Caki2 (cell line): ENCODE results near the gene KRTAP10-5. TPM values are rescaled to one million over a fixed set of nuclear protein-coding genes. Genes with fewer than 3 reads are reported as not detected.
"Not testable (repeated sequence)": the region's sequence is repeated elsewhere in the genome, so short reads cannot be mapped to it uniquely, and the experiment has no call there.

Source experiments
- DNase-seq: peaks from one replicate; pipeline ENCODE4 v3.0.0-alpha.2; 2015; ENCODE audit warnings: low read depth
- in situ Hi-C: cut with HindIII; loops from 2 replicates; pipeline ENCODE4 v1.10.0; 2016; ENCODE audit warnings: low sequenced_read_pairs, low pct_unique_long_range_greater_than_20kb, mixed read lengths
- total RNA-seq: library from RNA; depleted of rRNA; stranded (reverse); fragments of >200 nt; shearing (Covaris generic); gene quantifications from 2 replicates; pipeline ENCODE4 v1.2.3, GENCODE V29; 2014; ENCODE audit warnings: low replicate concordance

The KRTAP10-5 gene
- total RNA-seq, 1 experiment from 2014 or later, result not detected

- DNase-seq, result no peak
- in situ Hi-C loops, result no loop called here
These were observed 14.1 kb upstream of the KRTAP10-5 start for GRCh38 chr21:44594406-44594916.

GRCh38 chr21:44593598-44594405 is 13.4 kb upstream of the KRTAP10-5 start:
- no peak for DNase-seq
- in situ Hi-C loops, result no loop called here

- in situ Hi-C loops, result no loop called here
These were observed 12.3 kb upstream of the KRTAP10-5 start, which contains the start of gene KRTAP10-6 for GRCh38 chr21:44592446-44593311. Gene KRTAP10-6 (minus strand): TSS chr21:44592505. CDS start chr21:44592484, 21 bp downstream.

GRCh38 chr21:44591801-44592130 is 11.4 kb upstream of the KRTAP10-5 start:
- in situ Hi-C loops, DNase-seq: not testable (repeated sequence)

More at GRCh38 chr21:44592446-44593311, 12.3 kb upstream of the KRTAP10-5 start, which contains the start of gene KRTAP10-6:
- DNase-seq, result no peak

- in situ Hi-C loops, DNase-seq: not testable (repeated sequence)
These were observed 10.7 kb upstream of the KRTAP10-5 start for GRCh38 chr21:44590897-44591800.

- DNase-seq, result no peak
- in situ Hi-C loops, result no loop called here
These were observed 9.9 kb upstream of the KRTAP10-5 start for GRCh38 chr21:44590311-44590721.

GRCh38 chr21:44589586-44590305 is 9.3 kb upstream of the KRTAP10-5 start:
- no peak for DNase-seq
- in situ Hi-C loops, result no loop called here

GRCh38 chr21:44589094-44589493 is 8.7 kb upstream of the KRTAP10-5 start:
- DNase-seq, result no peak

GRCh38 chr21:44585892-44586291 is 5.5 kb upstream of the KRTAP10-5 start:
- in situ Hi-C loops, result no loop called here

More at GRCh38 chr21:44589094-44589493, 8.7 kb upstream of the KRTAP10-5 start:
- in situ Hi-C loops, result no loop called here

GRCh38 chr21:44583800-44584147 is 3.4 kb upstream of the KRTAP10-5 start:
- no peak for DNase-seq
- in situ Hi-C loops, result no loop called here

More at GRCh38 chr21:44585892-44586291, 5.5 kb upstream of the KRTAP10-5 start:
- DNase-seq, result no peak

- in situ Hi-C loops, result no loop called here
- no peak for DNase-seq
These were observed 2.8 kb upstream of the KRTAP10-5 start for GRCh38 chr21:44583089-44583799.

GRCh38 chr21:44582055-44582454 is 1.7 kb upstream of the KRTAP10-5 start:
- DNase-seq, result no peak
- in situ Hi-C loops, result no loop called here

- no peak for DNase-seq
These were observed 754 bp upstream of the KRTAP10-5 start for GRCh38 chr21:44581158-44581557.

GRCh38 chr21:44579833-44580144 is 615 bp downstream of the KRTAP10-5 start:
- in situ Hi-C loops, result no loop called here

More at GRCh38 chr21:44581158-44581557, 754 bp upstream of the KRTAP10-5 start:
- in situ Hi-C loops, result no loop called here

GRCh38 chr21:44579056-44579832 is 1.2 kb downstream of the KRTAP10-5 start:
- in situ Hi-C loops, result no loop called here
- no peak for DNase-seq

More at GRCh38 chr21:44579833-44580144, 615 bp downstream of the KRTAP10-5 start:
- DNase-seq, result no peak

- in situ Hi-C loops, result no loop called here
These were observed 1.9 kb downstream of the KRTAP10-5 start for GRCh38 chr21:44578371-44579055.

More at GRCh38 chr21:44578371-44579055, 1.9 kb downstream of the KRTAP10-5 start:
- no peak for DNase-seq
